ENCODE measurements around the gene GRK5. TPM values are rescaled to one million over a fixed set of nuclear protein-coding genes. Genes with fewer than 3 reads are reported as not detected.

The GRK5 gene
- total RNA-seq, 1 experiment from 2014 or later: 1.2 TPM

DNA sequence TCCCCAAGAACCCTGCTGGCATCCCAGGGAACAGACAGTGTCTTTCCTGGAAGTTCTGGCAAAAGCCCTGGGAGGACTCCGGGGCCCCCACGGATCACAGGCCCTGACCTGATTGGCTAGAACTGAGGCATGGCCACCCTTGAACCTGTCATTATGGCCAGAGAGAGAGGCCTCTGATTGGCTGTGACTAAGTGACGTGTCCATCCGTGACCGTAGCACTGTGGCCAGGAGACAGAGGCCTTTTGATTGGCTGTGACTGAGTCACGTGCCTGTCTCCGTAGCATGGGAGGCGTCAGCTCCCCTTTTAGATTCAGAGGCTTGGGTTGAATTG lies 171.3 kb downstream of the GRK5 start:
- no peak overlapping the region for H2BK120ac ChIP-seq (ENCODE audit: low read depth, low read length, poor library complexity, severe bottlenecking)
- H4K91ac ChIP-seq (ENCODE audit: insufficient read length, low read depth, low read length): no peak overlapping the region
- no peak overlapping the region for H2BK5ac ChIP-seq (ENCODE audit: insufficient read length, low read length)
- no peak overlapping the region for H2BK15ac ChIP-seq (ENCODE audit: low read depth, low read length)
- no peak overlapping the region for H3K4me2 ChIP-seq (ENCODE audit: insufficient read depth, insufficient read length, low read length)
- H3K79me1 ChIP-seq (ENCODE audit: insufficient read depth, low read depth, low read length, poor library complexity, severe bottlenecking): no peaks in the 10 kb centered on the region
- Mint-ChIP-seq H3K27me3 (ENCODE audit: low read depth) (no peaks in the 10 kb centered on the region; the same call in 1 of the 2 replicates), H3K9me3 (no peaks in the 10 kb centered on the region), H3K4me3 (no peak overlapping the region), H3K4me1 (peaks cover 4 to 7% of the 10 kb centered on the region in 2 experiments; a peak in 3 of 4 replicates), H3K27ac (no peak overlapping the region), H3K36me3 (ENCODE audit: insufficient read depth in 1 of 3, low read depth in 3 of 3) (peaks cover 0 to 2% (median 0%) of the 10 kb centered on the region in 3 experiments; a peak in 1 of 7 replicates)
- H2BK12ac ChIP-seq (ENCODE audit: insufficient read length, low read depth, low read length): no peak overlapping the region
- H2AFZ ChIP-seq (ENCODE audit: low read length): no peak overlapping the region
- no CpG with 5 or more reads among the region's 8 CpGs for WGBS (ENCODE audit: extremely low coverage, insufficient read length, low lambda C conversion rate)
- H3K4me1 ChIP-seq (ENCODE audit: insufficient read depth, low read length): no peaks in the 10 kb centered on the region
- no peak overlapping the region for H3K9ac ChIP-seq (ENCODE audit: extremely low read depth, insufficient read length, low read length)
- no peaks in the 10 kb centered on the region for H3K27me3 ChIP-seq (ENCODE audit: insufficient read depth, low read length)
- no peak for DNase-seq
- TF ChIP-seq, protein P1, sequence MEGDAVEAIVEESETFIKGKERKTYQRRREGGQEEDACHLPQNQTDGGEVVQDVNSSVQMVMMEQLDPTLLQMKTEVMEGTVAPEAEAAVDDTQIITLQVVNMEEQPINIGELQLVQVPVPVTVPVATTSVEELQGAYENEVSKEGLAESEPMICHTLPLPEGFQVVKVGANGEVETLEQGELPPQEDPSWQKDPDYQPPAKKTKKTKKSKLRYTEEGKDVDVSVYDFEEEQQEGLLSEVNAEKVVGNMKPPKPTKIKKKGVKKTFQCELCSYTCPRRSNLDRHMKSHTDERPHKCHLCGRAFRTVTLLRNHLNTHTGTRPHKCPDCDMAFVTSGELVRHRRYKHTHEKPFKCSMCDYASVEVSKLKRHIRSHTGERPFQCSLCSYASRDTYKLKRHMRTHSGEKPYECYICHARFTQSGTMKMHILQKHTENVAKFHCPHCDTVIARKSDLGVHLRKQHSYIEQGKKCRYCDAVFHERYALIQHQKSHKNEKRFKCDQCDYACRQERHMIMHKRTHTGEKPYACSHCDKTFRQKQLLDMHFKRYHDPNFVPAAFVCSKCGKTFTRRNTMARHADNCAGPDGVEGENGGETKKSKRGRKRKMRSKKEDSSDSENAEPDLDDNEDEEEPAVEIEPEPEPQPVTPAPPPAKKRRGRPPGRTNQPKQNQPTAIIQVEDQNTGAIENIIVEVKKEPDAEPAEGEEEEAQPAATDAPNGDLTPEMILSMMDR (conservative IDR thresholded peaks at IDR 0.05): no peak
- no peak overlapping the region for H3K23ac ChIP-seq (ENCODE audit: insufficient read length, low read depth, low read length)
- H3K4ac ChIP-seq (ENCODE audit: low read depth, low read length): no peak overlapping the region
- H3K9me3 ChIP-seq (ENCODE audit: control insufficient read depth, low read depth, low read length): no peaks in the 10 kb centered on the region
- no peak overlapping the region for H3K18ac ChIP-seq (ENCODE audit: insufficient read length, low read depth, low read length)
- no peaks in the 10 kb centered on the region for H3K79me2 ChIP-seq (ENCODE audit: insufficient read depth, low read length)
- H2BK20ac ChIP-seq (ENCODE audit: low read depth, low read length, poor library complexity, severe bottlenecking): no peak overlapping the region
- H2AK5ac ChIP-seq (ENCODE audit: insufficient read length, low read length): no peak overlapping the region
- H3K27ac ChIP-seq (ENCODE audit: insufficient read length, low read depth, low read length): no peak overlapping the region
- no peak overlapping the region for H3K14ac ChIP-seq (ENCODE audit: insufficient read depth, low read length)
- no peak overlapping the region for H4K8ac ChIP-seq (replicated peaks; ENCODE audit: insufficient read length, low read depth, low read length)
- no peak overlapping the region for H4K5ac ChIP-seq (ENCODE audit: insufficient read length, low read depth, low read length)
- H3K23me2 ChIP-seq (ENCODE audit: insufficient read length, low read depth, low read length, poor library complexity, severe bottlenecking): no peaks in the 10 kb centered on the region
- H3T11ph ChIP-seq (ENCODE audit: low read length): no peak overlapping the region
- no peaks in the 10 kb centered on the region for H4K20me1 ChIP-seq (ENCODE audit: control insufficient read depth, insufficient read depth, insufficient read length)
- no peak overlapping the region for H3K56ac ChIP-seq (ENCODE audit: insufficient read length, low read depth, low read length)

Measured in H9 (cell line).